Measurements from ENCODE around the gene IGFL1.
"Not testable (repeated sequence)": the region's sequence is repeated elsewhere in the genome, so short reads cannot be mapped to it uniquely, and the experiment has no call there.

IGFL1 gene

GRCh38 chr19:46271481-46272197 lies 42.1 kb downstream of the IGFL1 start:
- DNase-seq = peak; percentile 26 to 31

- DNase-seq = not testable (repeated sequence)
These were observed 44.4 kb downstream of the IGFL1 start for GRCh38 chr19:46273931-46274330.

- no peak for DNase-seq
These were observed 49.6 kb downstream of the IGFL1 start for GRCh38 chr19:46279177-46279576.
